Activated CD4-positive, alpha-beta T cell treated with anti-CD3 and anti-CD28 coated beads for 24 hours (primary cell): Measurements from ENCODE around the gene DENND1A.
"Not testable (repeated sequence)": the region's sequence is repeated elsewhere in the genome, so short reads cannot be mapped to it uniquely, and the experiment has no call there.

Experiments used
- DNase-seq, 2 donors: peaks; one replicate each; pipeline ENCODE4 v3.0.0-alpha.2; 2020; ENCODE audit warnings: low read depth in 2 of 2

The DENND1A gene

DNA sequence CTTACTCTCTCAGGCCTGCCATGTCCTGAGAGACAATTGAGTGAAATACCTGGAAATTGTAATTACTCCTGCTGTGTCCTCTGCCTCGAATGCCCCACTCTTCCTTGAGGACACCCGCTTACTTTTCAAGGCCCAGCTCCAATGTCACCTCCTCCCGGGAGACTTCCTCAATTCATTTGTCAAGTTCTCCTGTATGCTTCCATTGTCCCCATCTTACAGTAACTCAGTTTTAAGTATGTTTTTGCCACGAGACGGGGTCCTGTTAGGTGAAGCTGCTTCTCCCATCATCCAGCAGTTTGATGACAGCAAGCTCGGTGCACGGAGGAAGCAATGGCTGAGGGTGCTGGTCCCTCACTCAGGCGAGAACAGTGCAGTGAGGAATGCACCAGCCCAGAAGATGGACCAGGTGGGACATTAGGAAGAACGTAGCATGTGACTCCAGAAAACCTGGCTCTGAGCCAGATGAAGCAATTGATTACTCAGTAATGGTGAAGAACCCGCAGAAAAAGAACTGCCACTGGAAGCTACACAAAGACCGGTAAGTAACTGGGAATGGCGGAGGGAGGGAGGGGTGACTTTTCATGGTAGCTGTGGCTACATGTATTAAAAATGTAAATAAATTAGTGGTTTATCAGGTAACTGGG is 274.8 kb downstream of the DENND1A start:
- DNase-seq, result no peak

DNA sequence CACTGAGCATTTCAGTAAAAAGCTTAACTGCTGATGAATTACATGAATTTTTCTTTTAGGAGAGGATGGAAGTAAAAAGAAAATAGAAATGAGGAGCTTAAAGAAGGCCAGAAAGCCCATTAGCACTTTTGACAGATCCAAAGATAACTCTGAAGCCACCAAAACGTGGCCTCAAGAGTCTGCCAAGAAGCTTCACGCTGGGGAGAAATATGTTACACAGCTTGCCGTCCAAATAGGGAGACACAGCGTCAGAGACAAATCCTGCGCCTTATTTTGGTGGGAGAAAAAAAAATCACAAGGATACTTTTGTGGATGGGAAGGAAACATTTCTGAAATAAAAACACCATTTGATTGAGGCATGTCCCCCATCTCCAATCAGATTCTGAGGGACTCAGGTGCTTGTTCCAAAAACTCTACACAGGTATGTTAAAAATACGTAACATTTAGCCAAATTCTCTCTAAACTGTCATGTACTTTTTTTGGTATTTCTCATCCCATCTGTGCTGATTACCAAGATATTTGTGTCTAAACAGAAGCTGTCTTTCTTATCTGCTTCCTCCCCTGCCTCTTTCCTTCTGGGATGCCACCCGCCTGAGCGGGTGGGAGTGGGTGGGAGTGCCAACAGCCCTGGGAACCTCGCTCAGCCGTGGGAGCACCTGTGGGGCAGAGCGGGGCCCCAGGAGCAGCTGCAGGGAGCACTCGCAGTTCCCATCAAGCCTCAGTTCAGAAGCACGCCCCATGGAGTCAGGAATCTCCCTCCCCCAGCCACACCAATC is 275.5 kb downstream of the DENND1A start:
- DNase-seq, result no peak

DNA sequence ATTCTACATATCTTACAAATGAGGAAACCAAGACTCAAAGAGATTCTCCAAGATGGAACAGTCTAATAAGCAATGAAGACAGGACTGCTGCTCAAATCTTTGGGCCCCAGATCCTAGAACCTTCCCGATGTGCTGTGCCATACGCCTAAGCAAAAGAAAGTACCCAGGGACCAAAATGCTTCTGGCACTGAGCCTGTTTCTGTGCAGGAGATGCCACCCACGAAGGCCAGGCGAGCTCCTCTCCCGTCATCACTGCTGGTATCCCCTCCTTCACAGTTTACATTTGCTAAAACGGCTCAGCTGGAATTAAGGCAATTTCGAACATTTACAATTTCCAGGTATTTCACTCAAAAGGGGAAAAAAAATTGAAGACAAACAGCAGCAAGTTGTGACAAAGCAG is 277.5 kb downstream of the DENND1A start:
- no peak for DNase-seq

DNA sequence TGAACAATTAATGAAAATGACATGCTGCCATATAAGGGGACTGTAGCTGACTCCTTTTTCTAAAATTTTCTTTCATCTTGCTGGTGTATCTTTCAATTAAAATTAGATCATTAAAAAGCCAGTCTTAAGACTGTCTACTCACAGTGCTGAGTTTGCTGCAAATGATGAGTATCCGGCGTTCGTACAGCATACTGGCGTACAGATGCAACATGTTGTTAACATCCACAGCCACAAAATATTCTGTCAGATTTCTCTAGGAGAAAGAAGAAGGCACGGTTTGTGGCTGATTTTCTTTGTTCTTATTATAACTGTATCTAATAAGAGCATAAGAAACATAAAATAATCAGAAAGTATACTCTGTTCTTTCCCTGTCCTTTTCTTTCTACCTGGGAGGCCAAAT is 278.1 kb downstream of the DENND1A start:
- DNase-seq, result no peak

DNA sequence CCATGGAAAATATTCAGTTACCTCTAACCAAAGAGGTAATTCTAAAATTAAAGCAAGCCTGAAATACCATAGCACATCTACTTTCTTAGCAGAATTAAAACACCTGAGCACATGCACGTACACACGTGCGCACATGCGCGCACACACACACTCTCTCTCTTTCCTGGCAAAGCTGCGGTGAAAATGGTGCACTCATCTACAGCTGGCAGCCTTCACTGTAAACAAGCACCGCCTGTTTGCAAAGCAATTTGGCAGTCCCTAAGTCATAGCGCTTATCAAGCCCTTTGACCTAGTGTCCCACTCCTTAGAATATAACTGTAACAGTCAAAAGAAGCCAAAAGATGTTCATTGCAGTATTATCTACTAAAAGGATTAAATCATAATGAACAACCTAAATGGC is 278.7 kb downstream of the DENND1A start:
- DNase-seq, result no peak

DNA sequence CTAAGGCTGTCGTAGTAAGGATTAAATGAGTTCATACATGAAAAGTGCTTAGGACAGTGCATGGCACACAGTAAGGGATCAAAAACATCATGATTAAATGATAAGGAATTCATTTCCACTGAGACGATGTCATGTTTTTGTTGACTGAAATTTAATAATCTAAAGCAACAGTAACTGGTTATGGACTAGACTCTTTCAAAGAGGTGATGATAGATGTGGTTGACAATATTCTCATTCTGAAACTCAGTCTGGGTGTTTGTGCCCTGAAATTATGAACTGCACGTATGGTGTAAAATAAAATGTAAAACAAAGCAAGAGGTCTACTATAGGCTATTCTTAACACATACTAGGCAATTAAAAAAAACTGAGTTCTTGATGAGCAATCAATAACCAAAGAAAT is 280.0 kb downstream of the DENND1A start:
- no peak for DNase-seq

DNA sequence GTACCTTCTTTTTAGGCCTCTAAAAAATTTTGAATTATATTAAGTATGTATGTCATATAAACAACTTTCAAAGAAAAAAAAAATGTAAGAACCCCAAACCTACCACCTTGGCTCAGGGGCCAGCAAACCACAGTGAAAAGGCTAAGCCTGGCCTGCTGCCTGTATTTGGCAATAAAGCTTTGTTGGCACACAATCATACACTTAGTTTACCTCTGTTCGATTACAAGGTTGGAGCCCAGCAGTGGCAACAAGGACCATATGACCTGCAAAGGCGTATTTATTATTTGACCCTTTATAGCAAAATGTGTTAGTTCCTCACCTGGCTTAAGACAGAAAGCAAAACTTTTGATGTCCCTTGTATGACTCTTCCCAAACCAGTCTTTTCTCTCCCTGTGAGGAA is 282.8 kb downstream of the DENND1A start:
- no peak for DNase-seq

DNA sequence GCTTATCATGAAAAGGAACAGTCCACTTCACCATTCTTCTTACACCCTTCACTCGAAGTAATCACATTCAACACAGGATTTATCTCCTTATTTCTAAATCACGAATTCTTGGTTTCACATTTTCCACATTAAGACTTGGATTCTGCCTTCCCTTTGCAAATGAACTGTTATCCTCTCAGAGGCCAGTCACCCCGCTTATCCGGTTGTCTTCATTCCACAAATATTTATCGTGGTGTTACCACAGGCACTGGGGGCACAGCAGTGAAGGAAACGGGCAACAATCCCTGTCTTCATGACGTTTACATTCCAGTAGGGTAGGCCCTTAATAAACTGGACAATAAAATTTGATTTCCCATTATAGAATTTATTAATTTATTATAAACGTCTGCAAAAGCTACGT is 284.2 kb downstream of the DENND1A start:
- DNase-seq, result no peak

DNA sequence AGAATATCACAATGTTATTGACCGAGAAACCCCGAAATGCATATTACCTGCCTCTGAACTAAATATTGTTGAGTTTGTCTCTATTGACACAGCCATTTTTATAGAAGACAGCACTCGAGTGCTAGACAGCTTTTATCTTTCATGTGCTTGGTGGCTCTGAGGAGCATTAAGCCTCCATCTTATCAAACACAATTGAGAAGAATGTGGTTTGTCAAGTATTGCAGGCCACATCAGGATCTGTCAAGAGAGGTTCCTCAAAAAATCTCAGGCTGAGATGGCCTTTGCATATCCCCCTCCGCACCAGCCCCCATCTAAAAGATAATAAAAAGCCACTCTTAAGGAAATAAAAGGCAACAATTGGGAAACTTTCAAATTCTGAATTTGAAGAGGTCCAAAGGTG is 284.8 kb downstream of the DENND1A start:
- DNase-seq, result no peak

DNA sequence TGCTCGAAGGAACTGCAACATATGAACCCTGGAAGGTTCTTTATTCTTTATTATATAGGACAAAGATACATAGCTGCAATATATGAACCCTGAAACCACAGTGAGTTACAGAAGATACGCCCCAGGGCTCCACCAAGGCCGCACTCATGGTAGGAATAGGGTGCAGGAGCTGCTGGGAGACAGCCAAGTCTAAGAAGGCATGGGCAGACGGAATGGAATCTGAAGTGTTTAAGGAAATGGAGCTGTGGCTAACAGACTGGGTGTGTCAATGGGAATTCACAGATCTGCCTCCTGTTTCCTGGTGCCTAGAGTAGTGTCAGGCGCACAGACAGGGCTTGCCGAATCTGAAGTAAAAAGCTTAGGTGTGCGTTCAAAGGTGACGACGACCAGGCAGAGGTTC is 286.4 kb downstream of the DENND1A start:
- DNase-seq, result no peak

DNA sequence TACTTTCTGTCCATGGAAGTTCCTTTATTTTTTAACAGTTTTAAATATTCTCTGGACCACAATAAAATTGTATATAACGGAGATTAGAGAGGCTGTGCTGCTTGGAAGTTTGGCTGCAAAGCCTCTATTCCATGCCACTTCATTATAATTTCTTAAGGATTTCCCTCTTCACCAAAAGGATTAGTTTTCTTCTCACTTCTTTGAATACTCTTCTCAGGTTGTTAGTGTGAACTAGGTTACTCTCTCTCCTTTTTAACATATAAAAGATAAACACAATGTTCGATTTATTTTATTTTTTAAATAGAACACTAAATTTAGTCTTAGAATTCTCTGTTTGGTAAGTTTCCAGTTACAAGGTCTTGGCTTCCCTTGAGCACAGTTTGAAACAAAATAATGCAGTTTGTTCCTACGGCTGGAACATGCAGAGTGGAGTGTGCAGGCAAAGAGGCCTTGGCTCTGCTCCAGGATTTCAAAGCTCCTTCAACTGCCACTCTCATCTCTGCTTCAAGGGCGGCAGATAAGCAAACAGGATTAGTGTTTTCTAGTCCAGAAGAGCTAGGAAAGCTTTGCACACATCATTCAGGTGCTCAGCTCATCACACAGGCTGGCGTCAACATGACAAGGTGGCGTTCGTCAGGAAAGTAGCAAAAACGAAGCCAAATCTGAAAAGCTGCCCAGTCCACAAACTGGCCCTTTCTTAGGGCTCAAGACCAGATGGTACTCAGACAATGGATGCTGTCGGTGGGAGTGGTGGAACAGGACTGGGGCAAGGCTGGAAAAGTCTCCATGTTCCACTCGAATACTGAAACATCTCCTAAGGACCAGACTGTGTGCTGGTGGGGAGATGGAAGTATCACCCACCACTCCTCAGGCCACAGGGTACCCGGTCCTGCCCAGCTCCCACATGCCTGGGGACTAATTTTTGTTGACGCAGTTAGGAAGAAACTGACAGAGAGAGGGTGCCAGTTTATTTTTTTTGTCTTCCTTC is 287.3 kb downstream of the DENND1A start:
- no peak for DNase-seq

DNA sequence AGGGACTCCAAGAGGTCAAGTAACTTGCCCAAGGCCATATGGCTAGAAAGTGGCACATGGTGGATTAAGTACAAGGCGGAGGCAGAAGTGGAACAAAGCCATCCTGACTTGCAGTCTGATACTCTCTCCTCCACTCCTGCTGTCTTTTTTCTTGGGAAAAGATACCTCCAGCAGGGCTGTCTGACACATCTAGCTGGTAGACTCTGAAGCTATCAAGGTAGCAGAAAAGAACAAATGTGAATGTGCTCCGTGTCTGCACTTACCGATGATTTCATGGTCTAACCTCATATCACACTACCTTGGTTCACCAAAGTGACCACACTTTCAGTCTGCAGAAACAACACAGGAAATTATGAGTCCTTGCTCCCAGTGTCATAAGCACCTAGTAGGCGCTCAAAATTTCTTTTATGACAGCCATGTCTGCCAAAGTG is 289.1 kb downstream of the DENND1A start:
- DNase-seq, result no peak

DNA sequence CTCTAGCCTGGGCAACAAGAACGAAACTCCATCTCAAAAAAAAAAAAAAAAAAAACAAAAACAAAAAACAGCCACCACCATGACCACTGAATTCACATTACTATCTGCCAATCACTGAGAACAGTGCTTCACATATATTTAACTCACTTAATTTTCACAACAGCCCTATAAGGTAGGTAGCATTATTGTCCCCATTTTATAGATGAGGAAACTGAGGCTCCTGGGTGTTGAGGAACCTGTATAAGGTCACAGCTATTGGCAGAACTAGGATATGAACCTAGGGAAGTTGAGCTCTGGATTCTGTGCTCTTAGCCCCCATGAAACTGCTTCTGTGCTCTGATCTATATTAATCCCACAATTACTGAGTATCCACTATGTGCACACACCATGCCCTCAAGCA is 290.2 kb downstream of the DENND1A start:
- DNase-seq, result no peak

DNA sequence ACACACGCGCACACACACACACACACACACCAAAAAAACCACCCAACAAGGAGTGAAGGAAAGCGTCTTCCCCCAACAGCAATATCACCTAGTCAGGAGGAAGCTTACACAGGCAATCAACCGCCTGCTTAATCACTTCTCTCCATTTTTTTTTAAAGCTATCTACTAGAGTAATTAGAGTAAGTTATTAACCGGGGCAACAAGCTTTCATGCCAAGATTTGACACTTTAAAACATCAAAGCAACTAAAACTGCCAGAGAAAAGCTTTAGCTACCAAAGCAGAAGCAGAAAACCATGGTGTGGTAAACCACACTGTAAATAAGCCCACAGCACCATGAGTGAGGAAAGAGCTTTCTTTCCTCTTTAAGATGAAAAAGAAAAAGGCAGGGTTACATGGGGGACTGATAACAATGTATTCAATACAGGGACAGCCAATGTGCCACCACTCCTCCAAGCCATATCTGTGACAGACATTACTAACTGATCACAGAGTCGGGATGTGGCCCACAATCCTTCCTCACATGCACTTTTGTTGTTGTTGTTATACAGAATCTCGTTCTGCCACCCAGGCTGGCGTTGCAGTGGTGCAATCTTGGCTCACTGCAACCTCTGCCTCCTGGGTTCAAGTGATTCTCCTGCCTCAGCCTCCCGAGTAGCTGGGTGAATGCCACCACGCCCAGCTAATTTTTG is 291.8 kb downstream of the DENND1A start:
- no peak for DNase-seq

DNA sequence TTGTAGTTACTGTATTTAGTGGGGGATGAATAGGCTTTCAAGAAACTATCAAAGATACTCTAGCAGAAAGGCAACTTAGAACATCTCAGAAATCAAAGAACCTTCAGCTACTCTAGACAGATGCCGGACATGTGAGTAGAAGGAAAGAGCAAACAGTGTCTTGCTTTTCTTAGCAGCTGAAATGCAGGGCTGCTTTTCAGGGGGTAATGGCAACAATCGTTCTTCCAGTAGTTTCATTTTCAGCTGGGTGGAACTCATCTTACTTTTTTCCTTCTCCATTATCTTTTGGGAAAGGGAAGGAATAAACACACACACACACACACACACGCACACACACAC is 292.4 kb downstream of the DENND1A start:
- no peak for DNase-seq

DNA sequence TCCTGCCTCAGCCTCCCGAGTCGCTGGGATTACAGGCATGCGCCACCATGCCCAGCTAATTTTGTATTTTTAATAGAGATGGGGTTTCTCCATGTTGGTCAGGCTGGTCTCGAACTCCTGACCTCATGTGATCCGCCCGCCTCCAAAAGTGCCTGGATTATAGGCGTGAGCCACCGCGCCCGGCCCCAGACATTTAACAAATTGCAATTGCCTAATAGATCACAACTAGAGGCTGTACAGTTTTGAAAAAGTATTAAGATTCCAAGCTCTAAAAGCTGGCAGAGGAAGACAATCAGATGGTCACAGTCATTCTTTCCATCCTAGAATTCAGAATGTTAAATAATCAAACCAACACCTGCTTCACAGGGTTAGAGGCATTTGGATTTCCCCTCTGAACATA is 293.1 kb downstream of the DENND1A start:
- DNase-seq, result not testable (repeated sequence)

DNA sequence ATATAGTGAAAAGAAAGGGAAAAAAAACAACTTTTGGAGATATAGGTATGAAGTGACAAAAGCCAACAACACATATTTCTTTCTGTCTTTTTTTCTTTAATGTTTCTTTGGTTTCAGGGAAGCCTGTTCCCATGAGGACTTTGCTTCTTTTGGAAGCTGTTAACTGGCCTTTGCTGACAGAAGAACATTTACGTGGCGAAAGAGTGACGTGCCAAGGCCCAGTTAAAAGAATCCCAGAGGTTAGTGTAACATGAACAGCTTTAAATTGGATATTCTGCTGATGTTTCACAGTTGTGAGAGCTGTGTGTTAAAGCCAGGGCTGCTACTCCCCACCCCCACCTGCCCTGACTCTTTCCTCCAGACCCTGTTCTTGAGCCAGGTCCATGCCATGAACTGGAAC is 298.1 kb downstream of the DENND1A start:
- DNase-seq, result no peak

DNA sequence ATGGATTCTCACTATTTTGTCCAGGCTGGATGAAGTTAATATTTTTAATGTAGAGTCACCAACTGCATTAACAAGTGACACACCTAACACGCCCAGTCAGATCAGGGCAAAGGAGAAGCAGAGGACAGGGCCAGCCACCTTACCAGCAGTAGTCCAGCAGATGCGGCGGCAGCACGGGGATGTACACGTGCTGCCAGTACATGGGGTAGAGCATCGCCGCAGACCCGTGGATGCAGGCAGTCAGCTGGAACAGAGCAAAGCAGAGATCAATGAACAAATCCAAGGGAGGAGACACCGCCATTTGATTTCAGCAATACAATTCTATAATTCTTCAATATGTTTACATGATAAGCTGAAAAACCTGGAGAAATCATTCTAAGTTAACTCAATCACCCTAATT is 299.7 kb downstream of the DENND1A start:
- DNase-seq, result no peak

DNA sequence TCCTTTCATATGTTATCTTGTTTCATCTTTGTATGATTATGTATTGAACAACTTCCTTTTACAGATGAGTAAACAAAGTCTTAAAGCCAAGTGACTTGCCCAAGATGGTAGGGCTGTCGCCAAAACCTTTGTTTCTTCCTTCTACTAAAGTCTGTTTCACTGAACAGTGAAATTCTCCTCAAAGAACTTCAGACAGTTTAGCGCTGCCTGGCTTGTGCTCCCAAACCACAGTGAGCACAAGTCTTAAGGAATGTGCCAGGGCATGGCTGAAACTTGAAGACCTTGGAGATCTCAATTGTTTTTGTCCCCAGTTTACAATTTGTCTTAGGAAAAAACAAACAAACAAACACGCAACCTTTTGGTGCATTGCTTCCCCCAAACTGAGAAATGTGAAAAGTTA is 300.4 kb downstream of the DENND1A start:
- DNase-seq, result no peak

DNA sequence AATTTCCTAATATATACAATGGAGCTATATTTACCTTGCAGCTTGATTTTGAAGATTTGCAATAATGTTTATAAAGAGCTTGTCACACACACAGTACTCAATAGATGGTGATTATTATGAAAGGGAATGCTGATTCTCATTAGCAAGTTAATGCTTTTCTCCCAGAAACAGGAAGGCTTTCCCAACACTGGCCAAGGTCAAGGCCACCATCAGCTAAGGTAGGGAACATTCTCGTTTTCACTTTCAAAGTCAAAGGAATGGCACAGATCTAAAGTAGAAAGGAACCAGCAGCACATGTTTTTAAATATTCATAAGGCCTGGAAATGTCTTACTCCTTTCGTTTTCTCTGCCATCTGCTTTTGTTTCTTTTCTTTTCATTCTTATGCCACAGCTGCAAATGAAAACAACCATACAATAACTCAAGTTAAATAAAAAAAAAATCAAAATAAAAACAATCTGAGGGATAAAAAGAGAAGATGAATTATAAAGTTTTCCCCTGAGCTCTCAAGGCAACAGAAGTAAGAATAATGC is 307.1 kb downstream of the DENND1A start:
- no peak for DNase-seq

DNA sequence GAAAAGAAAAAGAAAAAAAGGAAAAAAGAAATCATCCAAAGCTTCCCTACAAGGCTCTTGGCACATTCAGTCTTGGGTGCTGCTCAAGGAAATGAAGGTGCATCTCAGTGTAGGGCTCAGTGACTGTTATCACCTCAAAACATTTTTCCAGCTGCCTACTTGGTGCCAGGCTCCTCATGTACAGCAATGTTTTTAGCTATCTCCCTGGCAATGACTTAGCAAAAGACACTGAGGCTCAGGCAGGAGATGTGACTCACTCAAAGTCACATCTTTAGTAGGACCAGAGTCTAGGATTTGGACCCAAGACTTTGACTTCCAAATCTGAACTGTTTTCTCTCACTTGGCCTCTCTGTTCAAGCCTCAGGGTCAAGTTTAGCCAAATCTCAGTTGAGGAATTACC is 309.7 kb downstream of the DENND1A start:
- no peak for DNase-seq
